Transverse colon (tissue), 4 donors: ENCODE data around the gene PRDM5. TPM values are rescaled to one million over a fixed set of nuclear protein-coding genes. Genes with fewer than 3 reads are reported as not detected.
"Not testable (repeated sequence)": the region's sequence is repeated elsewhere in the genome, so short reads cannot be mapped to it uniquely, and the experiment has no call there.

ENCODE experiments used
- DNase-seq: peaks from one replicate; pipeline ENCODE4 v3.0.0-alpha.2; 2019
- H3K27ac ChIP-seq, 4 donors: fragments of 200-600 bp; sonication (generic); 2 replicates each; pipeline ENCODE4 v1.5.1; 2016 to 2018; ENCODE audit warnings: inconsistent platforms in 4 of 4
- H3K27me3 ChIP-seq: fragments of 200-600 bp; sonication (generic); 2 replicates; pipeline ENCODE4 v1.5.1; 2017; ENCODE audit warnings: inconsistent platforms
- H3K36me3 ChIP-seq, 4 donors: fragments of 200-600 bp; sonication (generic); 2 replicates each; pipeline ENCODE4 v1.5.1; 2017 to 2019; ENCODE audit warnings: inconsistent platforms in 4 of 4
- H3K4me1 ChIP-seq, 4 donors: fragments of 200-600 bp; sonication (generic); 2 replicates each; pipeline ENCODE4 v1.5.1; 2017 to 2020; ENCODE audit warnings: inconsistent platforms in 4 of 4
- H3K4me3 ChIP-seq, 4 donors: fragments of 200-600 bp; sonication (generic); 1 replicate in 1 of 4; 2 replicates in 3 of 4; pipeline versions ENCODE4 v1.5.1 to v1.6.1; 2017 to 2019; ENCODE audit warnings: inconsistent platforms in 4 of 4
- H3K9me3 ChIP-seq, 2 donors: fragments of 200-600 bp; sonication (generic); 2 replicates each; pipeline ENCODE4 v1.5.1; 2017 to 2019; ENCODE audit warnings: inconsistent platforms in 2 of 2
- EP300 ChIP-seq: sonication (generic); formaldehyde crosslinking; IDR thresholded peaks from one replicate; pipeline ENCODE4 v1.6.1; 2017; ENCODE audit warnings: antibody characterized with exemption, low read depth
- POLR2A ChIP-seq: fragments of 450-650 bp; IDR thresholded peaks from one replicate; pipeline ENCODE4 v1.6.1; 2016; ENCODE audit warnings: antibody characterized with exemption, mild to moderate bottlenecking, moderate library complexity
- POLR2AphosphoS5 ChIP-seq, 3 donors: sonication (generic); formaldehyde crosslinking; IDR thresholded peaks; one replicate each; pipeline ENCODE4 v1.6.1; 2016; ENCODE audit warnings: antibody characterized with exemption in 3 of 3
- WGBS, 2 donors: methylation state at CpG; one replicate each; pipeline ENCODE4 v1.1.5; 2018; ENCODE audit warnings: low coverage in 1 of 2; 5-methylcytosine and 5-hydroxymethylcytosine counted together
- in situ Hi-C, 4 donors: fragments of 200-750 bp; cut with MboI; loops; one replicate each; pipeline versions ENCODE4 v1.15.0 to v1.15.1; 2017; ENCODE audit warnings: low sequenced_read_pairs in 3 of 4, low pct_ligation_motif_present in 1 of 4, low pct_unique_long_range_greater_than_20kb in 1 of 4
- intact Hi-C: fragments of 100-400 bp; cut with DNase I; formaldehyde crosslinking; loops from one replicate; pipeline ENCODE4 v1.15.1; 2023; ENCODE audit warnings: low total_unique reads
- total RNA-seq, 4 donors: library from RNA; depleted of rRNA; stranded (reverse); fragments of >200 nt; gene quantifications; one replicate each; pipeline ENCODE4 v1.1.0, GENCODE V29; 2016
- TF ChIP-seq, protein P1 (sequence below), 5 experiments: fragments of 200-600 bp in 3 of 5; fragments of 450-650 bp in 2 of 5; sonication (generic) in 3 of 5; IDR thresholded peaks; 1 replicate in 2 of 5; 2 replicates in 3 of 5; pipeline ENCODE4 v1.5.1; 2016 to 2017; ENCODE audit warnings: antibody characterized with exemption in 5 of 5, inconsistent platforms in 3 of 5, mild to moderate bottlenecking in 2 of 5, moderate library complexity in 1 of 5

The PRDM5 gene
- total RNA-seq, 4 donors from 2014 or later: 3.8 to 7.9 (median 6.9) TPM

DNA sequence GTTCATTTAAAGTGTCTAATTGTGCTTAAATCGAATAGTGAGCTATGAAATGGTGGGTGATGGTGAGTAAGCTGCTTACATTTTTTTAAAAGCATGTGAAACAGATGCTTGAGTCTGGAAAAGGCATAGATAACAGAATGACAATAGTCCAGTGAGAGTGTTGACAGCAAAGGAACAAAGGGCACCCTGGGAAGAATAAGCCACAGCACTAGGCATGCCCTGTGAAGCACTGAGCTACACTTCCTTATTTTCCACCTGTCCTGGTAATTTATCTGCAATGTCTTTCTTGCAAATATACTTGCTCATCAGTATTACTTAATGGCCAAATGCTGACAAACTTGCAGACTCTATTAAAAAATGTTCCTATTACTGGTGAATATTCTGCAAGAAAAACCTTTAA is 168.7 kb downstream of the PRDM5 start:
- Histone ChIP-seq H3K27ac (no peak overlapping the region), H3K36me3 (no peaks in the 10 kb centered on the region), H3K27me3 (no peaks in the 10 kb centered on the region), H3K4me3 (no peak overlapping the region), H3K4me1 (no peaks in the 10 kb centered on the region), H3K9me3 (no peaks in the 10 kb centered on the region)
- intact Hi-C loops: no loop called here
- in situ Hi-C loops: no loop called here
- TF ChIP-seq POLR2AphosphoS5 (IDR thresholded peaks at IDR 0.05) (no peak), POLR2A (no peak), EP300 (no peak)
- TF ChIP-seq, protein P1, sequence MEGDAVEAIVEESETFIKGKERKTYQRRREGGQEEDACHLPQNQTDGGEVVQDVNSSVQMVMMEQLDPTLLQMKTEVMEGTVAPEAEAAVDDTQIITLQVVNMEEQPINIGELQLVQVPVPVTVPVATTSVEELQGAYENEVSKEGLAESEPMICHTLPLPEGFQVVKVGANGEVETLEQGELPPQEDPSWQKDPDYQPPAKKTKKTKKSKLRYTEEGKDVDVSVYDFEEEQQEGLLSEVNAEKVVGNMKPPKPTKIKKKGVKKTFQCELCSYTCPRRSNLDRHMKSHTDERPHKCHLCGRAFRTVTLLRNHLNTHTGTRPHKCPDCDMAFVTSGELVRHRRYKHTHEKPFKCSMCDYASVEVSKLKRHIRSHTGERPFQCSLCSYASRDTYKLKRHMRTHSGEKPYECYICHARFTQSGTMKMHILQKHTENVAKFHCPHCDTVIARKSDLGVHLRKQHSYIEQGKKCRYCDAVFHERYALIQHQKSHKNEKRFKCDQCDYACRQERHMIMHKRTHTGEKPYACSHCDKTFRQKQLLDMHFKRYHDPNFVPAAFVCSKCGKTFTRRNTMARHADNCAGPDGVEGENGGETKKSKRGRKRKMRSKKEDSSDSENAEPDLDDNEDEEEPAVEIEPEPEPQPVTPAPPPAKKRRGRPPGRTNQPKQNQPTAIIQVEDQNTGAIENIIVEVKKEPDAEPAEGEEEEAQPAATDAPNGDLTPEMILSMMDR (IDR thresholded peaks at IDR 0.05): no peak
- DNase-seq: no peak
- 33 to 58% methylated on average over 1 of the region's 1 CpG for WGBS, 2 donors

DNA sequence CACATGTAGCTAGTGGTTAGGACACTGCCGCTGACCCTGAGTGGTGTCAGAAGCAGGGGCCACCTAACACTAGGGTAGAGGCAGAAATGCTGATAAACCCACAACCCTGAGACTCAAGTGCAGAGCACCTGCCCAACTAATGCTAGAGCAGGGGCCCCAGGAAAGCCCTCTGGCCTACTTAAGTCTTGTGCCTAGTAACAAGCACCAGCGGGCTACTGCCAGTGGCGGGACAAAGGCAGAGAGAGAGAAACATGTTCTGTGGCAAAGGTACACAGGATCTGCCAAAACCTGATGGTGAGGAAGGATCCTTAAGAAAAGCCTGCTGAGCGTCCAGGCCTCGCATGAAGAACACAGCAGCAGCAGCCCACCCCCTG is 172.4 kb downstream of the PRDM5 start:
- 96% methylated on average over 5 of the region's 5 CpGs; no CpG with 5 or more reads in 1 of the 2 donors for WGBS, 2 donors
- H3K27ac ChIP-seq: peak overlapping the region in 1 of 4 donors; percentile 58

DNA sequence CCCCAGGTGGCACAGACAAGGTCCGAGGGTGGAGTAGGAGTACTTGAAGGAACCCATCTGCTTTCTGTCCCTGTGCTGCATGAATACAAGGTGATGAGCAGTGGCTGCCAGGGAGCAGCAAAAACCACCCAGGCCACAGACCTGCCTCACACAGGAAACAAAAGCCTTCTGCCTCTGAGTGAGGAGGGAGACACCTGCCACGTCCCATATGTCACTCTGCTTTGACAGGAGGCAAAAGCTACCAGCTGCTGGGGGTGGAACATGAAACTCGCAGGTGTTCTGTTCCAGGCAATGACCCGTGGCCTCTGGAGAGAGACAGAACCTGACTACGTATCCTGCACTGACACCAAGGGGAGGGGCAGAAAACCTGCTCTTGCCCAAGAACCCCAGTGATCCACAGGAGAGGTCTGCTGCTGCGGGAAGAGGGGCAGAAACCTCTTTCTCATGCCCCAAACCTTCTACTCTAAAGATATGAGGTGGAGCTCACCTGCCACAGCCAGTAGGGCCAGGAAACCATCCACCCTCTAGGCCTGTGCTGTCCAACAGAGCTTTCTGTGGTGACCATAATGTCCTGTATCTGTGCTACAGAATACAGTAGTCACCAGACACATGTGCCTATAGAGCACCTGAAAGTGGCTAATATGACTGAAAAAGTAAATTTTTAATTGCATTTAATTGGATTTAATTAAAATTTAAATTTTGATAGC is 172.9 kb downstream of the PRDM5 start:
- Histone ChIP-seq H3K4me1 (no peaks in the 10 kb centered on the region), H3K4me3 (no peak overlapping the region), H3K36me3 (no peaks in the 10 kb centered on the region), H3K9me3 (no peaks in the 10 kb centered on the region), H3K27me3 (no peaks in the 10 kb centered on the region), H3K27ac (peak overlapping the region in 1 of 4 donors; percentile 58)
- intact Hi-C loops (no loop called here), in situ Hi-C loops (no loop called here)
- DNase-seq: peak; percentile 72
- WGBS, 2 donors: 89% methylated on average over 6 of the region's 6 CpGs; no CpG with 5 or more reads in 1 of the 2 donors
- TF ChIP-seq, protein P1 (IDR thresholded peaks at IDR 0.05): no peak
- peak in 1 of 3 donors; percentile 29 for TF ChIP-seq POLR2AphosphoS5 (IDR thresholded peaks at IDR 0.05)
- TF ChIP-seq EP300: no peak

More for the DNA sequence above, 172.4 kb downstream of the PRDM5 start:
- no peaks in the 10 kb centered on the region for H3K9me3 ChIP-seq
- H3K36me3 ChIP-seq: no peaks in the 10 kb centered on the region
- no peaks in the 10 kb centered on the region for H3K4me1 ChIP-seq
- no peaks in the 10 kb centered on the region for H3K27me3 ChIP-seq
- no peak for TF ChIP-seq POLR2A
- H3K4me3 ChIP-seq: no peak overlapping the region
- intact Hi-C loops: no loop called here
- DNase-seq: no peak
- in situ Hi-C loops: no loop called here

DNA sequence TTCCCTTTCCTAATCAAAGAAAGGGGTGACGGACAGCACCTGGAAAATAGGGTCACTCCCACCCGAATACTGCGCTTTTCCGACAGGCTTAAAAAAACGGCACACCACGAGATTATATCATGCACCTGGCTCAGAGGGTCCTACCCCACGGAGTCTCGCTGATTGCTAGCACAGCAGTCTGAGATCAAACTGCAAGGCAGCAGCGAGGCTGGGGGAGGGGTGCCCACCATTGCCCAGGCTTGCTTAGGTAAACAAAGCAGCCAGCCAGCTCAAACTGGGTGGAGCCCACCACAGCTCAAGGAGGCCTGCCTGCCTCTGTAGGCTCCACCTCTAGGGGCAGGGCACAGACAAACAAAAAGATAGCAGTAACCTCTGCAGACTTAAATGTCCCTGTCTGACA is 180.9 kb downstream of the PRDM5 start:
- in situ Hi-C loops, H3K27ac ChIP-seq: not testable (repeated sequence)
- 80 to 87% methylated on average over 3 to 9 of the region's 9 CpGs for WGBS, 2 donors

DNA sequence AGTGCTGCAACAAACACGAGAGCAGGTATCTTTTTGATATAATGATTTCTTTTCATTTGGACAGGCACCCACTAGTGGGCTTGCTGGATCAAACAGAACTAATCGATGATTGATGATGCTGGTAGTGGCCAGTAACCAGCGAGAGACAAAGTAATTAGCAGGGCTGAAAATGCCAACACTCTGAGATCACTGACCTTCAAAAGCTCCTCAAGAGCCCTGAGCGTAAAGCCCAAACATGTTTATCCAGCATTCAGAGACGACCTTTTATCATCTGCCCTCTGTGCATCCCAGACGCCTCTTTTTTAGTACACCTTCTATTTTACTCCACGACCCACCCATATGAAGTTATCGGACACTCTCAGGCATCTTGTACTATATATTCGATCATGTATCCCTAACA is 186.2 kb downstream of the PRDM5 start:
- Histone ChIP-seq H3K27me3 (no peaks in the 10 kb centered on the region), H3K9me3 (no peaks in the 10 kb centered on the region), H3K4me1 (peaks cover 0 to 3% (median 0%) of the 10 kb centered on the region in 4 donors), H3K4me3 (no peak overlapping the region), H3K36me3 (no peaks in the 10 kb centered on the region), H3K27ac (no peak overlapping the region)
- in situ Hi-C loops (no loop called here), intact Hi-C loops (no loop called here)
- 87 to 88% methylated on average over 7 to 9 of the region's 9 CpGs for WGBS, 2 donors
- no peak for DNase-seq
- TF ChIP-seq EP300: no peak
- no peak for TF ChIP-seq POLR2A
- TF ChIP-seq, protein P1 (IDR thresholded peaks at IDR 0.05): no peak
- TF ChIP-seq POLR2AphosphoS5 (IDR thresholded peaks at IDR 0.05): no peak

More for the DNA sequence above, 180.9 kb downstream of the PRDM5 start:
- H3K36me3 ChIP-seq, H3K27me3 ChIP-seq, H3K4me3 ChIP-seq, DNase-seq, intact Hi-C loops, H3K9me3 ChIP-seq, H3K4me1 ChIP-seq: not testable (repeated sequence)
